Liver (tissue), 3 donors: Measurements from ENCODE around the gene REPS2.

Experiments
- ATF3 ChIP-seq: IDR thresholded peaks from 2 replicates; pipeline ENCODE4 v1.6.1; 2016; ENCODE audit warnings: antibody characterized with exemption
- CTCF ChIP-seq: fragments of 150-350 bp; IDR thresholded peaks from 2 replicates; pipeline ENCODE4 v1.5.1; 2017; ENCODE audit warnings: improper control_type of control experiment, low read depth, low read length; ENCODE audit not compliant: missing input control
- FOXA2 ChIP-seq: IDR thresholded peaks from 2 replicates; pipeline ENCODE4 v1.6.1; 2016; ENCODE audit warnings: antibody characterized with exemption
- HNF4A ChIP-seq, 2 donors: conservative IDR thresholded peaks; 2 replicates each; pipeline ENCODE4 v1.6.1; 2016; ENCODE audit warnings: antibody characterized with exemption in 2 of 2, mild to moderate bottlenecking in 2 of 2
- JUND ChIP-seq, 2 donors: IDR thresholded peaks; 2 replicates each; pipeline ENCODE4 v1.6.1; 2016; ENCODE audit warnings: antibody characterized with exemption in 2 of 2
- MAX ChIP-seq: IDR thresholded peaks from 2 replicates; pipeline ENCODE4 v1.6.1; 2016; ENCODE audit warnings: antibody characterized with exemption
- RAD21 ChIP-seq, 2 donors: IDR thresholded peaks; 2 replicates each; pipeline ENCODE4 v1.6.1; 2016; ENCODE audit warnings: antibody characterized with exemption in 2 of 2, mild to moderate bottlenecking in 2 of 2
- REST ChIP-seq: IDR thresholded peaks from 2 replicates; pipeline ENCODE4 v1.6.1; 2016; ENCODE audit warnings: antibody characterized with exemption, mild to moderate bottlenecking
- RXRA ChIP-seq, 2 donors: IDR thresholded peaks; 2 replicates each; pipeline ENCODE4 v1.6.1; 2017 to 2018; ENCODE audit warnings: antibody characterized with exemption in 2 of 2, mild to moderate bottlenecking in 1 of 2
- SP1 ChIP-seq: IDR thresholded peaks from 2 replicates; pipeline ENCODE4 v1.6.1; 2018; ENCODE audit warnings: antibody characterized with exemption, mild to moderate bottlenecking
- TAF1 ChIP-seq: conservative IDR thresholded peaks from 2 replicates; pipeline ENCODE4 v1.6.1; 2016; ENCODE audit warnings: antibody characterized with exemption, mild to moderate bottlenecking
- ZBTB33 ChIP-seq: IDR thresholded peaks from 2 replicates; pipeline ENCODE4 v1.6.1; 2016; ENCODE audit warnings: antibody characterized with exemption
- donor health status: healthy.
- donor health status: healthy.

- no peak for TF ChIP-seq HNF4A (conservative IDR thresholded peaks at IDR 0.05)
- TF ChIP-seq CTCF = no peak
- no peak for TF ChIP-seq JUND (IDR thresholded peaks at IDR 0.05)
- TF ChIP-seq REST = no peak
- no peak for TF ChIP-seq SP1
- no peak for TF ChIP-seq FOXA2
- TF ChIP-seq RAD21 (IDR thresholded peaks at IDR 0.05) = no peak
- no peak for TF ChIP-seq TAF1
- TF ChIP-seq ZBTB33 = no peak
- TF ChIP-seq MAX = no peak
- TF ChIP-seq RXRA (IDR thresholded peaks at IDR 0.05) = no peak
- no peak for TF ChIP-seq ATF3
These were observed 148.7 kb downstream of the REPS2 start for GRCh38 chrX:17095161-17095560.
